ENCODE results near the gene ZNF280D.

DNA sequence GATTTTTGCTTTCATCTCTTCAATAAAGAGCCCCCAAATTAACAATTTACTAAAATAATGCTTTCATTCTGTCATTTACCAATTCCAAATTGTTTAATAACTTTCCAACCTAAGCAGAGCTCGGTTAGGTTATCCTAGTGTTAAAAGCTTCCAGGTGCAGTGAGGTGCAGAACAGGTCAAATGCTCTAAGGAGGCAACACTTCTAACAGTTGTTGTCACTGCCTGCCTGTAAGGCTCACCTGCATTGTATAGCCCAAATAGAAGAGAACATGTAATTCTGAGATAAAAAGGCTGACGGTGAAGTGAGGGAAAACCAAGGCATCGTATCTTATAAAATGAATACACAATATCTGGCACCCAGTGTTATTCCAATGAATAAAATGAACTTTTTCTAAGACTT, 9.1 kb downstream of the ZNF280D start:
- TF ChIP-seq EZH2 (IDR thresholded peaks at IDR 0.05; ENCODE audit: low read depth) (no peak), CTCF (conservative IDR thresholded peaks at IDR 0.05) (no peak)
